Measurements from ENCODE around the gene DDT.
"Not testable (repeated sequence)": the region's sequence is repeated elsewhere in the genome, so short reads cannot be mapped to it uniquely, and the experiment has no call there.

Gene DDT

GRCh38 chr22:23949764-23950163, 24.5 kb downstream of the DDT start:
- H3K27me3 Mint-ChIP-seq, H3K9me3 Mint-ChIP-seq, H3K36me3 Mint-ChIP-seq, CTCF ChIA-PET, DNase-seq, H3K4me3 Mint-ChIP-seq, H3K4me1 Mint-ChIP-seq, H3K27ac Mint-ChIP-seq: not testable (repeated sequence)

- H3K4me3 Mint-ChIP-seq, CTCF ChIA-PET, DNase-seq, H3K27me3 Mint-ChIP-seq, H3K36me3 Mint-ChIP-seq, H3K27ac Mint-ChIP-seq, H3K9me3 Mint-ChIP-seq, H3K4me1 Mint-ChIP-seq: not testable (repeated sequence)
Measured at GRCh38 chr22:23947391-23947790, 26.9 kb downstream of the DDT start.

- CTCF ChIA-PET, DNase-seq, H3K4me1 Mint-ChIP-seq, H3K27ac Mint-ChIP-seq, H3K4me3 Mint-ChIP-seq, H3K9me3 Mint-ChIP-seq, H3K36me3 Mint-ChIP-seq: not testable (repeated sequence)
- H3K27me3 Mint-ChIP-seq, result peaks cover 14% of the 10 kb centered on the region
Measured at GRCh38 chr22:23940166-23940565, 34.1 kb downstream of the DDT start.

GRCh38 chr22:23939017-23939357, 35.3 kb downstream of the DDT start:
- H3K4me1 Mint-ChIP-seq, result no peaks in the 10 kb centered on the region
- no peak overlapping the region for H3K4me3 Mint-ChIP-seq
- CTCF ChIA-PET, result no interaction called here
- no peak overlapping the region for H3K27ac Mint-ChIP-seq
- no peaks in the 10 kb centered on the region for H3K9me3 Mint-ChIP-seq
- DNase-seq, result no peak
- H3K27me3 Mint-ChIP-seq, result peaks cover 13% of the 10 kb centered on the region
- H3K36me3 Mint-ChIP-seq, result no peaks in the 10 kb centered on the region

GRCh38 chr22:23938328-23939016, 35.8 kb downstream of the DDT start:
- no peaks in the 10 kb centered on the region for H3K4me1 Mint-ChIP-seq
- H3K27ac Mint-ChIP-seq, result no peak overlapping the region
- H3K4me3 Mint-ChIP-seq, result no peak overlapping the region
- no peaks in the 10 kb centered on the region for H3K9me3 Mint-ChIP-seq
- peaks cover 9% of the 10 kb centered on the region for H3K27me3 Mint-ChIP-seq
- CTCF ChIA-PET, result no interaction called here
- no peak for DNase-seq
- no peaks in the 10 kb centered on the region for H3K36me3 Mint-ChIP-seq

- Mint-ChIP-seq H3K9me3 (peaks cover 18% of the 10 kb centered on the region), H3K27me3 (no peaks in the 10 kb centered on the region), H3K36me3 (peaks cover 54% of the 10 kb centered on the region), H3K4me1 (peaks cover 5% of the 10 kb centered on the region), H3K4me3 (no peak overlapping the region), H3K27ac (no peak overlapping the region)
- CTCF ChIA-PET, result no interaction called here
- DNase-seq, result no peak
Measured at GRCh38 chr22:23926561-23926960, 47.7 kb downstream of the DDT start.

- H3K9me3 Mint-ChIP-seq, result peaks cover 13% of the 10 kb centered on the region
- H3K36me3 Mint-ChIP-seq, result peaks cover 48% of the 10 kb centered on the region
- CTCF ChIA-PET, result no interaction called here
- no peak for DNase-seq
- no peak overlapping the region for H3K27ac Mint-ChIP-seq
- H3K27me3 Mint-ChIP-seq, result no peaks in the 10 kb centered on the region
- H3K4me3 Mint-ChIP-seq, result no peak overlapping the region
- H3K4me1 Mint-ChIP-seq, result peaks cover 5% of the 10 kb centered on the region
Measured at GRCh38 chr22:23925020-23925606, 49.1 kb downstream of the DDT start.

- Mint-ChIP-seq H3K4me3 (no peak overlapping the region), H3K27ac (no peak overlapping the region), H3K4me1 (peaks cover 5% of the 10 kb centered on the region), H3K27me3 (no peaks in the 10 kb centered on the region), H3K36me3 (peaks cover 42% of the 10 kb centered on the region), H3K9me3 (peaks cover 13% of the 10 kb centered on the region)
- CTCF ChIA-PET, result no interaction called here
- DNase-seq, result no peak
Measured at GRCh38 chr22:23922921-23923320, 51.3 kb downstream of the DDT start.

- peaks cover 31% of the 10 kb centered on the region for H3K36me3 Mint-ChIP-seq
Measured at GRCh38 chr22:23921586-23922201, 52.5 kb downstream of the DDT start.

More at GRCh38 chr22:23921586-23922201, 52.5 kb downstream of the DDT start:
- H3K4me1 Mint-ChIP-seq, H3K4me3 Mint-ChIP-seq, H3K27ac Mint-ChIP-seq, DNase-seq, H3K27me3 Mint-ChIP-seq: not testable (repeated sequence)
- peaks cover 13% of the 10 kb centered on the region for H3K9me3 Mint-ChIP-seq
- CTCF ChIA-PET, result interaction anchor here (1.0 kb wide), 1 partner anchor 28 kb away, joined by 3 read pairs; the partner anchor contains the start of gene MIF
